ENCODE data around the gene BTBD9.

- TF ChIP-seq CTCF (IDR thresholded peaks at IDR 0.05) (no peak), EZH2 (IDR thresholded peaks at IDR 0.05; ENCODE audit: borderline replicate concordance, insufficient read depth, low read depth, low read length, poor library complexity, severe bottlenecking) (no peak)
These were observed 467.6 kb downstream of the BTBD9 start for GRCh38 chr6:38171997-38172738.

Measured in B cell (primary cell).